Brain pericyte (primary cell): ENCODE data around the gene SCIN.
A peak's percentile ranks its signal among the peaks of the same experiment; 100 is the strongest.
"Not testable (repeated sequence)": the region's sequence is repeated elsewhere in the genome, so short reads cannot be mapped to it uniquely, and the experiment has no call there.

Experiments used
- DNase-seq: peaks from one replicate; pipeline ENCODE4 v3.0.0-alpha.2; 2012; ENCODE audit warnings: low read depth, low spot score

The SCIN gene

DNA sequence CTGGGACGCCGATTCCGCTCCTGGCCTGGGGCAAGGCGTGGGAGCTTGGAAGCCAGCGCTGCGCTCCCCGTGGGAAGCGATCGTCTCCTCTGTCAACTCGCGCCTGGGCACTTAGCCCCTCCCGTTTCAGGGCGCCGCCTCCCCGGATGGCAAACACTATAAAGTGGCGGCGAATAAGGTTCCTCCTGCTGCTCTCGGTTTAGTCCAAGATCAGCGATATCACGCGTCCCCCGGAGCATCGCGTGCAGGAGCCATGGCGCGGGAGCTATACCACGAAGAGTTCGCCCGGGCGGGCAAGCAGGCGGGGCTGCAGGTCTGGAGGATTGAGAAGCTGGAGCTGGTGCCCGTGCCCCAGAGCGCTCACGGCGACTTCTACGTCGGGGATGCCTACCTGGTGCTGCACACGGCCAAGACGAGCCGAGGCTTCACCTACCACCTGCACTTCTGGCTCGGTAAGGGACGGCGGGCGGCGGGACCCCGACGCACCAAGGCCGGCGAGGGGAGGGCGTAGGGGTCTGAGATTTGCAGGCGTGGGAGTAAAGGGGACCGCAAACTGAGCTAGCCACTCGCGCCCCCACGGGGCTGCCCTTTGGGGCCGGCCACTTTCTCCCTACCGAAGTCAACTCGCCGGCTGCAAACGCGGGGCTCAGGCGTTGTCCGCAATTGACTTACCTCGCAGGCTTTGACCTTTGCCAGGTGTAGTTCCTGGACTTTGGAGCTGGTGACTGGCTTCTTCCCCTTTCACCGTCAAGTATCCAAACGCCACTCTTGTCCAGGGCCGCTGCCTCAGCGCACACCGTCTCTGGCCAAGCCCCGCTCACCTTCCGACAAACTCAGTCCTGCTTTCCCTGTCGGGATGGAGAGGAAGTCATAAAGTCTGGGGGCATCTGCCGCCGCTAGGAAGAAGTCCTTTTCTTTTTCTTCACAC is at the start of gene SCIN:
Gene SCIN, plus strand, starts transcription at position 187 of the 928 bp plus-strand sequence. Its CDS starts 67 bp downstream, at position 254.
- DNase-seq = no peak

DNA sequence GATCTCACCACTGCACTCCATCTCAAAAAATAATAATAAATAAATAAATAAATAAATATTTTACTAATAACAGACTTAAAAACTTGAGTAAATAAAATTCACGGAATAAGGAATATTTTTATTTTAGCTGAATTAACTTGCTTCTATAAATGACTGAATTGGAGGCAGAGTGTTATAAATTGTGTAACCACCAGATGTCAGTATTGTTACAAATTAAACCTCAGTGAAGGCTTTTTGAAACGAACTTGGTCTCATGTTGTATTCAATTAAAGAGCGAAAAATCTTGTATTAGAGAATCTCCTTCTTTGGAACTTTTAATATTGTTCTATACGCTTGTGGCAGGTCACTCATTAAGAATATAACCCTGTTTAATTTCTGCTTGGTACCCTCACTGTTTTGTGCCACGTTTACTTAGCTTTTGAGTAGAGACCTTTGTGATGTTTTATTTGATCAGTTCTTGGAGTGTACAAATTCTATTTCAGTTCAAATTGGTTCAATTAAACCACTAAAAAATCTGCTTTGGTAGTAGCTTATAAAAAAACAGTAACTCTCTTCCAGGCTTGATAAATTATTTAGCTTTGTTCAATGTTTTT is 45.6 kb upstream of the SCIN start:
- DNase-seq = peak; percentile 51

DNA sequence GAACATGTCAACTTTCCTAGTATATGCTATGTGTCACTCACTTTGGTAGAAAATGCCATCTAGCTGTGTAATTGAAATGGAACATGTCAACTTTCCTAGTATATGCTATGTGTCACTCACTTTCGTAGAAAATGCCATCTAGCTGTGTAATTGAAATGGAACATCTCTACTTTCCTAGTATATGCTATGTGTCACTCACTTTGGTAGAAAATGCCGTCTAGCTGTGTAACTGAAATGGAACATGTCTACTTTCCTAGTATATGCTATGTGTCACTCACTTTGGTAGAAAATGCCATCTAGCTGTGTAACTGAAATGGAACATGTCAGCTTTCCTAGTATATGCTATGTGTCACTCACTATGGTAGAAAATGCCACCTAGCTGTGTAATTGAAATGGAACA is 43.8 kb upstream of the SCIN start:
- DNase-seq = not testable (repeated sequence)

DNA sequence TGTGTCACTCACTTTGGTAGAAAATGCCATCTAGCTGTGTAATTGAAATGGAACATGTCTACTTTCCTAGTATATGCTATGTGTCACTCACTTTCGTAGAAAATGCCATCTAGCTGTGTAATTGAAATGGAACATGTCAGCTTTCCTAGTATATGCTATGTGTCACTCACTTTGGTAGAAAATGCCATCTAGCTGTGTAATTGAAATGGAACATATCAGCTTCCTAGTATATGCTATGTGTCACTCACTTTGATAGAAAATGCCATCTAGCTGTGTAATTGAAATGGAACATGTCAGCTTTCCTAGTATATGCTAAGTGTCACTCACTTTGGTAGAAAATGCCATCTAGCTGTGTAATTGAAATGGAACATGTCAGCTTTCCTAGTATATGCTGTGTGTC is 42.9 kb upstream of the SCIN start:
- DNase-seq = not testable (repeated sequence)

DNA sequence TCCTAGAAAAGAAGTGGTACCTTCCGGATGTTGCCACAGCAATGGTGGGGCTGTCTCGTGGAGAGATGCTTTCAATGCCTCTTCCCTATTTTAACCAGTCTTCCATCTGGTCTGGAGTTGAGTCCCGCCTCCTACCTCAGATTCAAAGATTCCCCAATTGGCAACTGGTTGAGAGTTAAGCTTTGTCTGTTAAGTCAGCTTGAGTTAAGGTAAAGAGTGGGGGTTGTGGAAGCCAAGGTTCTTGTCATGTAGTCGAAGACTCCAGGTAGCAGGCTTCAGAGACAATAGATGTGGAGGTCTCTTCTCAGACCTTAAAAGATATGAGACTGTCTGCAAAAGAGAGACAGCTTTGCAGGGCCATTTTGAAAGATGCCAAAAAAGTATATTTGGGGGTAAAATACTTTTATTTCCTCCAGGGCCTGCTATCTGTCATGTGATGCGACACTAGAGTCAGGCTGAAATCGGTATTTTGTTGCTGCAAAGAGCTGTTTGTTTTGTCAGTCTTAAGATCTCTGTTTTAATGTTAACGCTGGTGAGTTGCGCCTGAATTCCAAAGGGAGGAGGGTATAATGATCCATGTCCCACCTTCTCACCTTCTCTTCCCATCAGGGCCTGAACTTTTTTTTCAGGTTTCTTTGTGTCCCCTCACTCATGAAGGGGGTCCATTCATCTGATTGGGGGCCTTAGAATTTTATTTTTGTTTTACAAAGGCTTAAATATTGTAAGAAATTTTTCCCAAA is 40.4 kb upstream of the SCIN start:
- DNase-seq = no peak

DNA sequence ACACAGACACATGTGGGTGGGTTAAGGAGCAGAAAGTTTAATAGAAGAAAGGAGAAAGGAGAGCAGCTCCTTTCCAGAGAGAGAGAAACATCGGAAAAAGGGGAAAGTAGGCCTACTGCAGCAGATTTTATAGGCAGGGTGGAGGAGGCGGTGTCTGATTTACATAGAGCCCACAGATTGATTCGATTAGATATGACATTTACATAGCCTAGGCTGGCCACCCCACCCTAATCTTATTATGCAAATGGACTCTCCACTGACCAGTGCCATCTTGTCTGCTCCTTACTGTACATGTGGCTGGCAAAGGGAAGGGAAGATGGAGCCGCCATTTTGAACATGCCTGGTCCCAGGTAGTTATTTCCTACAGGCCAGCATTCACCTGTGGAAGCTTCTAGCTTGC is 38.7 kb upstream of the SCIN start:
- DNase-seq = no peak

DNA sequence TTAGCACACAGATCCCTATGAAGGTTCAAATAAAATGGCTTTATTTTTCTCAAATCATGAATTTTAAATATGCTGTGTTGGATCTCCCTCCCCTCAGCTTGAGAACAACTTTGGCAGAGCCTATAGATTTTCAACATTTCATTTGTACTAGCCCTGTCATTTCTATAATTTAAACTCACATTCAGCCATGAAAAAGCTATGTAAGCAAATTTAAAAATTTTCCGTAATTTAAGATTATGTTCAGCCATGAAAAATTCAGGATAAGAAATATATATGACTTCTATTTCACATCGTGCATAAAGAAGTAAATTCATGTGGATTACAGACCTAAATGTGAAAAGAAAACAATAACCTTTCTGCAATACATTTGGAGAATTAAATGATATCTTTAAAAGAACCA is 36.5 kb upstream of the SCIN start:
- no peak for DNase-seq

DNA sequence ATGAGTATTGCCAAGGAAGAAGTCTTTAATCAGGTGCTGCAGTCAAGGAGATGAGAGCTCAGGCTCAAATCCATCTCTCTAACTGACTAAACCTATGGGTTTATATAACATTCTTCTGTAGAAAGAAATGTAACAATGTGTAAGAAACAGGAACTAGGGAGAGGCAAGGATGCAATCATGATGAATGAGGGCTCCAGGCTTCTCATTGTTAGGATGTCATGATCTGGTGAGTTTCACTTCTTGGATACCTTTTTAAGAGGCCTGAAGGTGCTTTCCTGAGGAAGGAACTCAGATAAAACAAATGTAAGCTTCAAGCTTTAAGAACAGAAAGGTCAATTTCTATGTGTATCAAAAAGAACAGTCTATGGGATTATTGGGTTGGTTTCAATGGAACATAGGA is 30.8 kb upstream of the SCIN start:
- DNase-seq = no peak

DNA sequence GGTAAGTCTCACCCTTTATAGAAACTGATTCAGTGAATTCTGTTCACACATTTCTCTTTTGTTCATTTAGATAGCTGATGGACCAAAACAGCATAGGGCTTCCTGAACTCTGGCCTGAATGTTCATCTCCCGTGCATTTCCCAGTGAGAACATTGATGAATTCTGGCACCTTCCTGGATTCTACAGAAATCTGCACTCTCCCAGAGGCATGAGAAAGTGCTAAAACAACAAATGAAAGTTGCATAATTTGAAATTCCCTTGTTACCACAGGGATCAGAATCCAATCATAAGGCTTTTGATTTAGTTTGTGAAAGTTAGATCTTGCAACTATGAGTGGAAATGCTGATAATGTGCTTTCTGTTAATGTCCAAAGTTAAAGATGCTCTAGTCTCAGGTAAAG is 29.7 kb upstream of the SCIN start:
- no peak for DNase-seq

DNA sequence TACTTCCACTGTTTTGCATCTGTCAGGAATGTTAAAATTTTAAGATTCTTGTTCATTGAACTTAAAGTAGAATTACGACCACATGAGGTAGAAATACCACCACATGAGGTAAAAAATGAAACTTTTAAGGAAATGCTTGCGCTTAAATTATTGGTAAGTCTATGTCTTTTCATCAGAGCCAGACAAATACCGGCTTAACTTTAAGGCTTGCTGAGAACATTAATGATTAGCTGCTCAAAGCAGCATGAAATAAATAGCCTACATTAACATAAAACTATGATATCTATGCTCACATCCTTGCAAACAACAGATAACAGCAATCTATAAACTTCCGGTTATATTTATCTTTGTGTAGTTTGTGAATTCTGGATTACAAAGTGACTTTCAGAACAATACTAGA is 26.9 kb upstream of the SCIN start:
- DNase-seq = no peak

DNA sequence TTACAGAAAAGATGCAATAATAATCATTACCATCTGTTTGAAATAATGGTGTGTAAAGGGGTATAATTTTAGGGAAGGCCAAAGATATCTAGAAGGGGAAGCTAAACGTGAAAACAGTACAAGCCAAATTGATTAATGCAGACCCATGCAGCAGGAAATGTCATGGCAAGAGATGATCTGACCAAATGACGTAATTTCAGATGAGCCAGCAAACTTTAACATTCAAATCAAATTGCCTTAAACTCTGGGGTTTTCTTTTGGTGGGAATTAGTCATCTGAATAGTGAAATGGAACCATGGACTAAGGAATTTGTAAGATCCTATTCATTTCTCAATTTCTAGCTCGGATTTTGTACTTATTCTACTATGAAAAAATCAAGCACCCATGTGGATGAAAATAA is 21.4 kb upstream of the SCIN start:
- DNase-seq = no peak

DNA sequence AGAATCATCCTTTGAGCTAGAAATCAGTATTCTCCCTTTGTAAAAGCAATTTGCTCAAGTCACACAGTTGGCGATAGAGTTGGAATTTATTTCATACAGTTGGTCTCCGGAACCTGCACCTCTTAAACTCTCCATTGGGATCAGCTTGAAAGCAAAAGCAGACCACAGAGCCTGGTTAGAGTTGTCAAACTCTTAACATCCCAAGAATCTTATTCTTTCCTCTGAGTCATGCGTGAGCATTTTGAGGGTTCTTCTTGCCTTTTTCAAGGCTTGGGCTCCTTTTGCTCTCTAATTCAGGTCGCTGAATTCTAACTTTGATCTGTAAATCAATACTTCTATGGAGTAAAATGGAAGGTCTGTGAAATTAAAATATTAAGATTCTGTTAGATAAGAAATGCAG is 19.6 kb upstream of the SCIN start:
- DNase-seq = no peak

DNA sequence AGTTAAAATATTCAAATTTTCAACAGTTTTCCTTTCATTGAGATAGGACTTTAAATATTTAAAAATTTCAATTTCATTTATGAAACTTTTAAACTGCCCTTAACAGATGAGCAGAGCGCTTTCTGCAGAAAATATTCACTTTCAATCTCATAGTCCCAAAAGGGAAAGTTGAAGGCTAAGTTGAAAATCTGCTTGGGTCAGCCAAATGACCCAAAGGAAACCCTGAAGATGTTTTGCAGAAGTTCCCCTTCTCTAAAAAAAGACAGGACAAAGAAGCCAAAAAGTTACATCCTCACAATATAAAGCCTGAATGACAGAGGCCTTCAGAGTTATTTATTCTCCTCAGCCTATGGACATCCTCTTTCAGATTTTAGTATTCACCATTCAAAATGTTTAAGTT is 17.6 kb upstream of the SCIN start:
- no peak for DNase-seq

DNA sequence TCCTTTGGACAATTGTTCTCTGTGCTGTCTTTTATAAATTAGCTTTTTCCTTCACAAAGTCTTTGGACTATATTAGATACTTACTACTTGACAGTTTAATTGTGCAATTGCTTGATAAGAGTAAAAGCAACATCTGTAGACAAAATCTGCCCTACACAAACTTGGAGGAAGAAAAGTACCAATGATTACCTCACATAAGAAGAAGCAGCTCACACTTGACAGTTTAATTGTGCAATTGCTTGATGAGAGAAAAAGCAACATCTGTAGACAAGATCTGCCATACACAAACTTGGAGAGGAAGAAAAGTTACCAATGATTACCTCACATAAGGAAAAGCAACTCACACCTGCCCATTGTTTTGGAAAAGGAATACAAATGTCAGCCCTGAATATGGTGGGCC is 17.1 kb upstream of the SCIN start:
- DNase-seq = no peak

DNA sequence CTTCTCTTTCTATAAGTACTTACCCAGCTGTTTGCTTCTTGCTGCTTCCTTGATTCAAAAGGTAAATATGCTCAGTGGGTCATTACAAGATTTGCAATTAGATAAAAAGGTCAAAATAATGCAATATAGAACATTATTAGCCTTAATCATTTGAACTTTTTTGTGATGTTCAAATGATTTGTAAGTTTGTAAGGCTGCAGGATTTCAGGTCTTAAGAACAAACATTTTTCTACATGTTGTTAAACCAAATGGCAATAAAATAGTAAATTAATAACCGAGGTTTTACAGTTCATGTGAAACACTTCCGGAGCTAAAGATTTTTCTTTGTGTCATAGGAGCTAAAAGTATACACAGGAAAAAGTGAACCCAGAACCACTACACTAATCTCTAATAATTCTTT is 16.2 kb upstream of the SCIN start:
- no peak for DNase-seq

DNA sequence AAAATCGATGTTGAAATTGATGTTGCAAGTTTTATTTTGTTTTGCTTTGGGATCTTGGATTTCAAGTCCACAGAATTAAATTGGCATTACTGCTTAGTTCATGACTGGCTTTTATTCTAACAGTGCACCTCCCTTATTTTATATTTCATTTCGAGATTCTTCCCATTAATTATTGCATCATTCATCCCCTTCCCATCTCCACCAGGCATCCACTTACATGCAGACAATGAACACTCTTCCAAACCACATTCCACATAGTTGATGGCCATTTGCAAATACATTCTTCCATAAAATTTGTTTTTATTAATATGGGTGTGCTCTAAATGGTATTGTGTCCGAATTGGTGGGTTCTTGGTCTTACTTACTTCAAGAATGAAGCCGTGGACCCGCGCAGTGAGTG is 15.6 kb upstream of the SCIN start:
- DNase-seq = no peak

DNA sequence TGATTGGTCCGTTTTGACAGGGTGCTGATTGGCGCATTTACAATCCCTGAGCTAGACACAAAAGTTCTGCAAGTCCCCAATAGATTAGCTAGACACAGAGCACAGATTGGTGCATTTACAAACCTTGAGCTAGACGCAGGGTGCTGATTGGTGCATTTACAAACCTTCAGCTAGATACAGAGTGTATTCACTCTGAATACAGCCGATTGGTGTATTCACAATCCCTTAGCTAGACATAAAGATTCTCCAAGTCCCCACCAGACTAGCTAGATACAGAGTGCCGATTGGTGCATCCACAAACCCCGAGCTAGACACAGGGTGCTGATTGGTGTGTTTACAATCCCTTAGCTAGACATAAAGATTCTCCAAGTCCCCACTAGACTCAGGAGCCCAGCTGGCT is 14.8 kb upstream of the SCIN start:
- DNase-seq = not testable (repeated sequence)

DNA sequence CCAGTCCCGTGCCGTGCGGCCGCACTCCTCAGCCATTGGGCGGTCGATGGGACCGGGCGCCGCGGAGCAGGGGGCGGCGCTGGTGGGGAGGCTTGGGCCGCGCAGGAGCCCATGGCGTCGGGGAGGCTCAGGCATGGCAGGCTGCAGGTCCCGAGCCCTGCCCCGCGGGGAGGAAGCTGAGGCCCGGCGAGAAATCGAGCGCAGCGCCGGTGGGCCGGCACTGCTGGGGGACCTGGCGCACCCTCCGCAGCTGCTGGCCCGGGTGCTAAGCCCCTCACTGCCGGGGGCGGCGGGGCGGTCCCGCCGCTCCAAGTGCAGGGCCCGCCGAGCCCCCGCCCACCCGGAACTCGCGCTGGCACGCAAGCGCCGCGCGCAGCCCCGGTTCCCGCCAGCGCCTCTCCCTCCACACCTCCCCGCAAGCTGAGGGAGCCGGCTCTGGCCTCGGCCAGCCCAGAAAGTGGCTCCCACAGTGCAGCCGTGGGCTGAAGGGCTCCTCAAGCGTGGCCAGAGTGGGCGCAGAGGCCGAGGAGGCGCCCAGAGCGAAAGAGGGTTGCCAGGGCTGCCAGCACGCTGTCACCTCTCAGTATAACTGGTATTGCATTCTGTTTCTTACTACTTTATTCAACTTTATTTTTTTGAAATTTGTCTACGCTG is 14.3 kb upstream of the SCIN start:
- not testable (repeated sequence) for DNase-seq

DNA sequence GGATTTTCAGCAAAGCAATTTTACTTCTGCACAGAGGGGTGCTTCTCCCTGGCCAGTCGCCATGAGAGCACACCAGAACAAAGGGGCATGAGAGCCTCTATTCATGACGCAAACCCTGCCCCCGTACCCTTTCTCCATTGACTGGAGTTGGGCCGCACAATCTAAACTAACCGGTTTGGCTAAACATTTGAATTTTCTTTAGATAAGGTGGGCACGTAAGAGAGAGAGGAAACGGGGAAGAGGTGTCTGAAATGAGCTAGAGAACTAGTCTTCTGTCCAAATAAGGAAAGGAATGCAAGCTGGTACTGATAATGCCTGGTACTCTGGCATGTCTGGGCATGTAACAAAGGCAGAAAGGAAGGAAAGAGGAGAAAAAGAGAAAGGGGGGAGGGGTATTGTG is 13.2 kb upstream of the SCIN start:
- no peak for DNase-seq

DNA sequence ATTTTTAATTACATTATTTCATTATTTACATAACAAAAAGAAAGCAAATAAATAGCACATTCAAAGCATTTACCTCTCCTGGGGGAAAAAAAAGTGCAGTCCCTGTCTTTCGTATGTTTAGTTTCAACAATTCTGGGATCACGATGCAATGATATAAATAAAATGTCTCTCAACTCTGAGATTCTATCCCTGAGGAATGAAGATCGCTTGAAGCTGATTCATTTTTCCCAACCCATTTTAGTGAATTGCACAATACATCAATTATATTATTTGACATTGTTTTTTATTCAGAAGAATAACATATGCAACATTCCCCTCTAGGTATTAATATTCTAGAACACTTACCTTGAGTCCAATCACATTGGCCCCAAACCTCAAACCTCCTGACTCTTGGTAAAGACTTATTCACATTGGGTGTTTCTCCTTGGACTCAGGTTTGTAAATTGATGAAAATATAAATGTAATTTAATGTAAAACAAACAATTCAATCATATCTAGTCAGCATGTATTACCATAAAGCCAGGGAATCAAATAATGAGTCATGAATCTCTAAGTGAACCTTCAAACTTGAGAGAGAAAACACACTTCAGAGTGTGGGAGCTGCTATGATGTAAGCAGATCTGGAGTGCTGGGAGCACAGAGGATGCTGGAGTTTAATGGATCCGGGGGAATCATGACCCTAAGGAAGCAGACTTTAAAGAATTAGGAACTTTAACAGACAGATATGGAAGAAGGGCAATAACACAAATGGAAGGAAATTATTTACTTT is 5.3 kb upstream of the SCIN start:
- peak; percentile 8 for DNase-seq

DNA sequence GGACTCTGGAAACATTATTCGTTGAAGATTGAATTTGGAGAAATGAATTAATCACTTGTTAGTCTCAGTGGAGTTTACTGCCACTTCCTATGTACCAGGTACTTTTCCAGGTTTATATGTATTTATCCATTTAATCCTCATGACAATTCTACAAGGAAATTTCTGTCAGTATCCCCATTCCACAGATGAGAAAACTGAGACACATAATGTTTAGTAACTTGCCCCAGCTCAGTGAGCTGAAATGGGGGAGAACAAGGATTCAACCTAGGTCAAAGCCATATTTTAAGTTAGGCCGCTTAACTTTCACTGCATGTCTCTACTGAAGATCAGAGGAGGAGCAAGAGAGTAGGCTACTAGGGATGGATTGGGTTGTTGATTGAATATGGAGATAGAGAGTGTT is 4.6 kb upstream of the SCIN start:
- DNase-seq = no peak
